Globus pallidus (tissue), 1 donor: ENCODE data around the gene ABCC12.

ENCODE experiments used
- DNase-seq: peaks from one replicate; pipeline ENCODE4 v3.0.0-alpha.2; 2015; ENCODE audit warnings: low spot score

Gene ABCC12

DNA sequence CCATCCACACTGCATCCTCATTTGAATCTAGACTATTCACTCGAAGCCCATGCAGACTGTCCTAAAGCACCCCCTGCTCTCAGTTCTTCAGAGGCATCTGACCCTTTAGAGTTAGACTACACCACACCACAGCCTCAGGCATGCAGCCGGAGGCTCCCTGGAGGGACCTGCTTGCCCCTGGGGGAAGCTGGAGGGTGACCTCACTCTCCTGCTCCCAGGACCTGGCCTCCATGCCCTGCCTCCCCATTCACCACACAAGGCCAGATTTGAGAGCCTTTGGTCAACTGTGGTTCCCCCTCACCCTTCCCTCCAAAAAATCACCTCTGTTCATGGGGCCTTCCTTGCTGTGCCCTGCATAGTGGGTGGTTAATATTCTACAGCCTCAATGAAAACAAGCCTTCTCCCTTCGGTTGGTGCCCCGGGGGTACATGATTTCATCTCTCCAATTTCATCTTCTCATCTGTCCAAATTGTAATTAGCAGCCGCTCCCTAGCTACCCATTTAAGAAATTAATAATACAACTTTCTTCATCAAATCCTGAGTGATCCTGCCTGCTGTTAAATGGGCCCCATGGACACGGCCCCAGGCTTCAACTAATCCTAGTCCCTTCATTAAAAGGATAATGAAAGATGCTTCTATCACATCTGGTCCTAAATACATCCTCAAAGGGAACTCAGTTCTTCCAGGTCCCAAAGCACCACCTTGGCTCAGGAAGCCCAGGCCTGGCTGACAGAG lies 24.4 kb downstream of the ABCC12 start:
- no peak for DNase-seq

DNA sequence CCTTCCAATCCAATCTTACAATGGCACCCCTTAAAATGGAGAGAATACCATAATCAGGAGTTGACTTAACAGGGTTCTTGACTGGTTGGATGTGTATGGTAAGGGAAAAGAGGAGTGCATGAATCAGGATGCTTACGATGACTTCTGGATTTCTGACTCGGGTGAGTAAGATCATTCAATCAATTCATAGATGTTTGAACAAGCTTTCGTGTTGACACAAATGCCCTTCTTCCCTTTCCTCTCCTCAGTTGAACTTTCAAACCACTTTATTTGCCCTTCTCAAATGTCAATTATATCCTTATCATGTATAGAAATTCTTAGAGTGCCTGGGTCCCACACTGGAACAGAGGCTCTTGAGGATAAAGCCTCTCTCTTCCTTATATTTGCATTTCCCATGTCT lies 25.9 kb downstream of the ABCC12 start:
- DNase-seq, result no peak

DNA sequence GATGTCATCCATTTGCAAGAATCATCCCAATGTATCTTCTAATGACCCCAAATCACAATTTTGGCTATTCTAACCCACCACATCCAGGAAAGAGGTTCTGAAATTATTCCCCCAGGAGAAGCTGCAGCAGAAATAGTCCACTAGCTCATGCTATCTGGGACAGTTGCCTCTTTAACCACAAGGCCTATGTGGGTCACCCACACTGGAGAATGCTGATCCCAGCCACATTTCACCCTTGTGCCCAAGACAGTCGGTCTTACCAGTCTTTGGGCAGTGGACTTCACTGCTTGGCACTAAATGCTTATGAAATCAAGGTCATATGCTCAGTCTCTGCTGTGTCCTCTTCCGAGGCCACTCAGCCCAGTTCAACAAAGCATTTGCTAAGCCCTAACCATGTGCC lies 27.0 kb downstream of the ABCC12 start:
- DNase-seq, result no peak

DNA sequence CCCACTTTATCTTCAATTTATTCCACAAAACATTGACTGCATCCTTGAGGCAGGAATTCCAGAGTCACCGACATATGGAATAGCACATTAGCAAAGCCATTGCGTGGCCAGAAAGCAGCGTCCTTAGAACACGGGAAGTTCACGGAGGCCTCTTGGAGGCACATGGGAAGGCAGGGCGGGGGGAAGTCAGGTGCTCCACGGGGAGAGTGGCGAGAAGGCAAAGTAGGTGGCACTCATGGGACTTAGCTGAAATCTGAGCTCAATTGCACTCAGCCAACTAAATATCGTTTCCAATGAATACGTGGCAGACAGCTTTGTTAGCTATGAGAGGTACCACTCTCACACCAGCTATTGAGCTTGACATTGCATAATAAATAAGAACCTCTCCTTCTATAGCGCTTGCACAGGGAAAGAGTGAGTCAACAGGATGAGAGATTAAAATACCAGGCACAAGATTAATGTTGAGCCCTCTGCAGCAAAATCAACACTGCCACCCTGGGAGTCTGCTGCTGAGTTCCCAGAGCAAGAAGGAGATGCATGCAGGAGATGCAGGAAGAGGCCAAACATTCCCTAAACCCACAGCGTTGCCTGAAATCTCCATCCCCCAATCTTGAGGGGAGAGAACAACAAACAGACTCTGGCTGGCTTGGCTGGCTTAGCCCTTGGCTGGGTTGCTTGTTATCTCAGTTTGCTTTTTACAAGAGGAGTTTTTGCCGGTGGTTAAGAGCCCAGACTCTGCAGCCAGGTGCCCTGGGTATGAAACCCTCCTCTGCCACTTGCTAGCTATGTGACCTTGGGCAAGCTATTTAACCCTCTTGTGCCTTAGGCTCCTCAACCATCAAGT lies 28.8 kb downstream of the ABCC12 start:
- DNase-seq, result no peak

DNA sequence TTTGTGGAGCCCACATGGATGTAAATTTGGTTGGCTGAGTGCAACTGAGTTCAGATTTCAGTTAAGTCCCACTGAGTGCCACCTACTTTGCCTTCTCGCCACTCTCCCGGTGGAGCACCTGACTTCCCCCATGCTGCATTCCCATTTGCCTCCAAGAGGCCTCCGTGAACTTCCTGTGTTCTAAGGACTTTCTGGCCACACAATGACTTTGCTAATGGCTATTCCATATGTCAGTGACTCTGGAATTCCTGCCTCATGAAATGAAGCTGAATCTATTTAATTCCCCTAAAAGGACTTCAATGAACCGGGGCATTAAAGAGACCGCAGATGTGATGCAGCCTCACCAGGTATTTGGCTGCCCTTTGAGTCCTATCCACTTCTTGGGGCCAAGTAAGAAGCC lies 29.9 kb downstream of the ABCC12 start:
- no peak for DNase-seq

DNA sequence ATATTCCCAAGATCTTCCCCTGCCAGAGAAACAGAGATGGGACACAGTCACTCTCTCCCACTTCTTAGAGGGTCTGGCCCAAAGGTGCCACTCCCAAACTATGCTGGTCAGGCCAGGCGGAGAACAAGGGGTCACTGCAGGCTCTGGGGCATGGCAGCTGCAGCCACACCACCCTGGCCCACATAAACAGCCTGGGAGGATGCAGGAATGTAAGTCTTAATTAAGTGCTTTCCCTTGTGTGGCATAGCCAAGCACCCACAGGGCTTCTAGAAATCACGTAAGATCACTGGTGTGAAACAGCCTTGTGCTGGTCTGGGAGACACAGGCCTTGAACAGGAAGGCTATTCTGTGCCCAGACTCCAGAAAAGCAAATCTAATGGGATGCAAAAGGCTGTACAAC lies 31.5 kb downstream of the ABCC12 start:
- DNase-seq, result no peak

DNA sequence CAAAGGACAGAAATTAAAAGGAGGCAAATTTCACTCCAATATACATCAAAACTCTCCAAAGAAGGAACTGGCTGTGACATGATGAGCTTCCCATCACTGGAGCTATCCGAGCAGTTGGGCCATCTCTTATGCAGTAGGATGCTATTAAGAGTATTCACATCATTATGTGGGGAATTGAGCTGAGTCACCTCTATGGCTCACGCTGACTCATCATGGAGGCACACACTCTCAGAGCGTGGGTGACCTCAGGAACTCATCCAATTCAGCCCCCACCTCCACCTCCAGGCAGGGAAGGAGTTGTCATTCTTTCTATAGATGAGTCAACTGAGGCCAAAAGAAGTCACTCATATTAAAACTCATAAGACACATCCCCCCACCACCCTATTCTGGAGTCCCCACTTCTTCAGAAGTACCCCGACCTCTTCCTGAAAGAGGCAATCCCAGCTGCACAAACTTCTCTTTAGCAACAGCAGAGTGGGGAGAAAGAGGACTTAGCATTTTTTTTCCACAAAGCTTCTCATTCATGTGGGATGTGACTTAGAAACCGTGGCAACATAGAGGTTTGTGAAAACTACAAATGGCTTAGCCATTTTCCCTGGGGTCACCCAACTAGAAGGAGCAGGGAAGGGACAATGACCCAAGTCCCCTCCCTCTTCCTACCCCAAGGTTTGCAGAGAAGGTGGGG lies 32.5 kb downstream of the ABCC12 start:
- DNase-seq, result no peak

DNA sequence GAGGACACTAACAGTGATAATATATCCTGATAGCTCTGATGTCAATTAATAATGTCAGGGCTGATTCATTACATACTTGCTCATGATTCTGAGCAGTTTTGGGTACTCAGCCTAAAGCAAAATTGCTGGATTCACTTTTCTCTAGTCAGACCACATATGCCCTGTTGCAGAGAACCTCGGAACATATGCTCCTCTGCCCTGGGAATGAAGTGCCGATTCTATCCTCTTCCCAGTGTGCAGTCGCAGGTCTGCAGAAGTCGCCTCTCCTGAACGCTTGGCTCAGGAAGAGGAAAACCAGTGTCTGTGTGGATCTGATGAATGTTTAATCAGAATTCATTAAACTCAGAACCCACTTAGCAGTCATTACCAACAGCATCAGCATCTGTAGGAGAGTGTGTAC lies 34.5 kb downstream of the ABCC12 start:
- DNase-seq, result no peak

DNA sequence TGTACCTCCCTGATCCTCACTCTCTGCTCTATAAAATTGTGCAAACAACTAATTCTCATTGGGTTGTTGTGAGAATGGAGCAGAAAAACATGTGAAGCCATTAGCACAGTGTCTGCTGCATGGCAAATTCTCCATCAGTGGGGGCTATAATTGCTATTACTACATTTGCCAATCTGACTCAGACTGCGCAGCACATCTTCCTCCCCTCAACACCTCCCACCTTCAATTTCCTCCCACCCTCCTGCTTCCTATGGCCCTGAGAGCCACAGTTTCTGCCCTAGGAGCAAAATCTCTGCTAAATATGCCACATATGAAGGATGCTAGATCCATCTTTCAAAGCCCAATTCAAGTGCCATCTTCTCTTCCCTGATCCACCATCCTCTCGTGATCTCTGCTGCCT lies 37.0 kb downstream of the ABCC12 start:
- no peak for DNase-seq

DNA sequence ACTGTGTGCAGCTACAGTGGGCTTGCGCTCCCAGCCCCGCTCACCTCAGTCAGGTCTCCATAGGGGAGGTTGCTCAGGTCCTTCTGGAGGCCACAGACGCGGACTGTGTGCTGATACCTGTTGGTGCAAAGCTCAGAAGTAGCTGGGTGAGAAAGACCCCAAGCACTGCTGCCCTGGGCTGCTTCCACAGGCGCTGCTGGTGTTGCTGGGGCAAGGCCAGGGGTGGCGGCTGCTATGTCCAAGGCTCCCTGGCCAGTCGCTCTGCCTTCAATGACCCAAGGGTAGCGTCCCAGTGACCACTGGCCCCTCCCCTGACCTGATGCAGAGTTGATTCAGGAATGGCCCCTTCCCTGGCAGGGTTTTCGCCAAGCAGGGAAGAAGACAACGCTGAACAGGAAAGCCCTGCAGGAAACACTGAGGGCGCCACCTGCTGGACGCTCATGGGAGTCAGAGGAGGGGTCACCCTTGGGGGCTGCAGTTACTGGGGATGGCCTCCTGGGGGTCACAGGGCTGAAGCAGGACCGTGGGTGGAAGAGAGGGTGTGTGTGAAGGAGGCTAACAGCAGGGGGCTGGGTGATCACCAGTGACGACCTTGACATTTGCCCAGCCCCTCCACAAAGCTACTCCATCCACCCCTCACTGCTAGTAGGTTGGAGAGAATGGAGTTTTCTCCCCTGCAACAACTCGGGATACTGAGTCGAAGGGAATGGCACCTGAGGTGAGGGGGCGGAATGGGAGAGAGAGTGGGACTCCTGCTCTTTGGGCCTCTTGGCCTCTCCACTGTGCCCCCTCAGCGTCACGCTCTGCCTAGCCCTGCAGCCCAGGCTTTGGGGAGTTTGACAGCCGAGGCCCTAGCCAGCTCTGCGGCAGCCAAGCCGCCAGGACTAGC lies 38.3 kb downstream of the ABCC12 start:
- peak; percentile 26 for DNase-seq

DNA sequence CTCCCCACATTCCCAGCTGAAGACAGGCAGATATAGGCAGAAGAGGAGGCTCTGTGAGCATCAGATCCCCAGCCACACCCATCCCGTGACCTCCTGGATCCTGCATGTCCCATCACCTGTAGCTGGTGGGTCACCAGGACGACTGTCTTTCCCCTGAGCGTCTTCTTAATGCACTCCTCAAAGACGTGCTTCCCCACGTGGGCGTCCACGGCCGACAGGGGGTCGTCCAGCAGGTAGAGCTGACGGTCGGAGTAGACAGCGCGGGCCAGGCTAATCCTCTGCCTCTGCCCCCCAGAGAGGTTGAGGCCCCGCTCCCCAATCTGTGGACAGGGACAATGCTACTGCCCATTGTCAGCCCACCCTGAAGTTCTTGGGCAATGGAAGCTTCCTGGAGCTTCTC lies 40.5 kb downstream of the ABCC12 start:
- DNase-seq, result no peak

DNA sequence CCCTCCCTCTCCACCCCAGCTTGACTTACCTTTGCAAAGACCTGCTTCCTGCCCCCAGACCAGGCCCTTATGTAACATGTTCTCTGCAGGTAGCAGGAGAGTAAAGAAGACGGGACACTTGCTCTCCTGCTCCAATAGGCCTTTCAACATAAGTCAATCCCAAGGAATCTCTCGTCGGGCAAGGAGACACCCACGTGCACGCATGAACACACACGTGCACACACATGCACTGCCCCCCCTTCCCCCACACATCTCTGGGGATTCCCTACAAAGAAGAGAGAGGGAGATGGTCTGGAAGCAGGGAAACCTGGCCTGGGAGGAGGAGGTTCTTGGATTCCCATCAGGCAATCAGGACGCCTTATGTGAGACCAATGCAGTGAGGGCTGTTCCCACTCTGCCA lies 41.4 kb downstream of the ABCC12 start:
- no peak for DNase-seq

DNA sequence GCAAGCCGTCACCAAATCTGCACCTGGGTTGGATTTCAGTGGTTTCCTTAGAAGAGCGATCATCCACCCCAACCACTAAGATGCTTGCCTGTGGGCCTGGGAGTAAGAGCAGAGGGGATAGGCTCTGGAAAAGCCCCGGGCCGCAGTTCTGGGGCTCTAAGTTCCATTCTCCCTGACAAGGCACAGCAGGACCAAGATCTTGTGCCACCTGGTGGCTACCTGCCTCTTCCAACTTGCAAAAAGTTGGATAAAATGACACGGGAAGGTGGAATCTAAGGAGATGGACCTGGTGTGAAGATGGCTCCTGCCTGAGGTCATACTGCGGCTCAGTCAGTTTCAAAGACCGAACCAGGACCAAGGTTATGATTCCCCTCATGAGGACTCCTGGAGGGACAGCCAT lies 42.3 kb downstream of the ABCC12 start:
- DNase-seq, result no peak

DNA sequence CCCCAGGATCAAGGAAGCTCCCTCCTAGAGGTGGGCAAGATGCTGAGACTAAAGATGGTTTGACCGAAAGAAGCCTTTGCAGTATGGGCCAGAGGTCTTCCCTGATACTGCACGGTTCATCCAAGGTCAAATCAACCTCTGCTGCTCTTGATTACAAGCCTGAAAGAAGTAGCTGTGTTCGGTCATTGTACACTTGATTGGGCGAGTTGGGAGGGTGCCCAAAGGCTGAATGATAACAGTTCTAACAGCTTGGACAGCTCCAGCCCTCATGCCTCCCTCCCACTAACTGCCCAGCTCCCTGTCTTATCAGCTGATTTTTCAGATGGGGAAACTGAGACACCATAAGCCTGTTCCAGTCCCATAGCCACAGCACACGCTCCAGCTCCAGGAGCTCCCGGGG lies 42.8 kb downstream of the ABCC12 start:
- DNase-seq, result no peak

DNA sequence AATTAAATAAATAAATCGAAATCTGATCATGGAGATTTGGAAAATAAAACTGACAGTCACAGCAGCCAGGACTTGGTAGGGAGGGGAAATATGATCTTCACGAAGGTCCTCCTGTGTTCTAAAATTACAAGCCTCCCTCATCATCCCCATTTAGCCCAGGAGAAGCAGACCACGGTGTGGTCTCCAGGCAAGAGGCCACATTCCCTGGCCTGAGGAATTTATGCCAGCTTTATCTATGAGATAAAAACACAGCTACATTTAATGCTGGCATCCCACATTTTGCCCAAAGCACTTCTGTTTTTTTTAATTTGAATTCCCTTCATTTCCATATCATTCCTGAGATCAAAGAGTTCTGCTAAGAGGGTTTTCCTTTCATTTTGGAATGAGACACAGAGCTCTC lies 43.2 kb downstream of the ABCC12 start:
- DNase-seq, result no peak

DNA sequence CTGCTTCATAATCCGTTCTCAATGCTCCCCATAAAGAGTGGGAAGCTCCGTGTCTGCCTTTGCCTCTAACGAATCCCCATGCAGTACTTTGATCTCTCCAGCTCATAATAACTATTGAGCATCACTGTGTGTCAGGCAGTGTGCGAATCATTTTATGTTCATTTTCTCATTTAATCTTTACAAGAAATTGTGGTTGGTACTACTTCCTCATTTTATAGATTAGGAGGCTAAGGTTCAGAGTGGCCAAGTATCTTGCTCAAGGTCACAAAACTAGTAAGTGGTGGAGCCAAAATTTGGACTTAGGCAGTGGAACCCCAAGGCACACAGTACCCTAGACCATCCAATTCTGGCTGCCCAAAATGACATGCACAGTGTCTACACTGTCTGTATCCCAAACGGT lies 44.8 kb downstream of the ABCC12 start:
- no peak for DNase-seq

DNA sequence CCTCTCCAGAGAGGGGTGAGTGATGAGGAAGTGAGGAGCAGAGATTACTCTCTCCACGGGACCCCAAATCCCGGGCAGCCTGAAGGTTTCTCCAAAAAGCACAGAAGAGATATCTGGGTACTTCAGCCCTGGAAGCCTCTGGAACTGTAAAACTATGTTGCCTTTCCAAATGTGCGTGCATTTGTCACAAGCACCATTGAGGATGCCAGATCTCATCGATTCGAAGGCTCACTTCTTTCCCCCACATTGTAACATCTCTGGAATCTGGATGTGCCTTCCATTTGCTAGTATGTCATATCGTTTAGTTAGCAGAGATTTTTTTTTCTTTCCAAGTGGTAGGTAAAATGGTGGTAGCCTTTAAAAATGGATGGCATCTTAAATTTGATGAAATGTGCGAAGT lies 45.8 kb downstream of the ABCC12 start:
- no peak for DNase-seq

DNA sequence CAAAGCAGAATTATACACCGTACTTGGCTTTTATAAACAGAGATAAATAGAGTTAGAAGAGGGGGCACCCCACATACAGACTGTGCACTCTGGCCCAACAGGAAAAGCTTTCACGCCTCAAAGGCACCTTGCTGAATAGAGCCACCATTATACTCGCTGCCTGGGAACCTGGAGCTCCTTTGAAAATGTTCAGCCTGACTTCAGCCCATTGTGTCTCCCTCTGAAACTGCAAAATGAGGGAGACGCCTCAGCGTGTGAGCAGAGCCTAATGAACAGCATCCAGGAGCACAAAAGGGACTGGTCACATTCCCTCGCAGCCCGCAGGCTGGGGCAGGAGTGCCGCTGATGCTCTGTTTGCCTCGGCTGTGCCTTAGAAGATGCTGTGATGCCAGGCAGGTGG lies 46.3 kb downstream of the ABCC12 start:
- DNase-seq, result no peak

DNA sequence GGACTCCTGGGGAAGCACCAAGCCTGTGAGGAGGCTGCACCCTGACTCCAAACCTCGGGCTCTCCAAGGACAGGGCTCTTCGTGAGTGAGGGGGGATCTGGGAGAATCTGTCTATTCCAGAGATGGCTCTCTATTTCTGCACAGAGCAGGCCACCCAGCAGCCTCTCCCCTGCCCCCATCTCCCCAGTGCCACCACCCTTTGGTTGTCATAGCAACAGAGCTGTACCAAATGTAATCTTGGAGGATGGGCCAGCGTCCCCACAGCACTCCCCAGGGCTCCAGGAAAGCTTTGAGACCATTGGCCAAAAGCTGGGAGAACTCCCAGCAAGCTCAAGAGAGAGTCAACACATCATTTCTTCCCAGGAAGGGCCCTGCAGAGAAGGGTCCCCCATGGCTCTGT lies 49.3 kb downstream of the ABCC12 start:
- no peak for DNase-seq
